K562 (cell line): ENCODE results near the gene COL26A1. TPM values are rescaled to one million over a fixed set of nuclear protein-coding genes. Genes with fewer than 3 reads are reported as not detected.
A peak's percentile ranks its signal among the peaks of the same experiment; 100 is the strongest.

Experiments used
- ATAC-seq: fragments of 200-7000 bp; cut with Tn5 transposase; 3 replicates; pipeline ENCODE4 v1.9.1; 2020; ENCODE audit warnings: moderate library complexity
- BruUV-seq: library from RNA; stranded (reverse); fragments of 400-500 nt; replicated peaks from 2 replicates; lab custom pipeline; 2021; lab: Mats Ljungman, UMichigan
- CTCF ChIA-PET: fragments of 300-600 bp; formaldehyde crosslinking; extraction: SDS; loops from one replicate; lab custom pipeline; 2021; ENCODE audit warnings: low intra/inter-chr PET ratio; lab: Yijun Ruan, JAX
- POLR2A ChIA-PET: fragments of 300-600, 350-650 bp; sonication (Branson Sonifier 250); formaldehyde crosslinking; extraction: SDS; loops from one replicate; lab custom pipeline; 2021; ENCODE audit warnings: antibody characterized with exemption, inconsistent platforms; lab: Yijun Ruan, JAX
- DNase-seq, 4 experiments: peaks; one replicate each; pipeline versions ENCODE4 v3.0.0 to v3.0.0-alpha.2; 2011 to 2018; ENCODE audit warnings: low spot score in 3 of 4, mixed read lengths in 3 of 4; ENCODE audit errors: extremely low read depth in 1 of 4
- FAIRE-seq: peaks from 2 replicates; lab custom pipeline; 2011; peaks lifted over from hg19 to GRCh38; lab: Jason Lieb, UNC
- H2AFZ ChIP-seq: 2 replicates; pipeline ENCODE4 v1.6.0; 2011; ENCODE audit warnings: low read depth, low read length, control low read depth, inconsistent platforms
- H3K27ac ChIP-seq: fragments of 200-600 bp; 3 replicates; pipeline ENCODE4 v1.8.0; 2011; ENCODE audit warnings: low read depth, mild to moderate bottlenecking, control low read depth, inconsistent platforms, low read length, moderate library complexity, mixed read lengths; ENCODE audit errors: extremely low read depth
- H3K27me3 ChIP-seq, 2 experiments: fragments of 300-600 bp in 1 of 2; 2 replicates in 1 of 2; 3 replicates in 1 of 2; pipeline versions ENCODE4 v1.6.0 to v1.8.0; 2011; ENCODE audit warnings: inconsistent platforms in 2 of 2, low read length in 2 of 2, mild to moderate bottlenecking in 1 of 2, mixed read lengths in 1 of 2, moderate library complexity in 1 of 2; ENCODE audit not compliant: control insufficient read depth in 2 of 2, insufficient read depth in 2 of 2
- H3K36me3 ChIP-seq: fragments of 300-600 bp; 3 replicates; pipeline ENCODE4 v1.8.0; 2011; ENCODE audit warnings: mild to moderate bottlenecking, low read length, inconsistent platforms; ENCODE audit not compliant: control insufficient read depth, insufficient read depth
- H3K4me1 ChIP-seq, 2 experiments: fragments of 200-600 bp in 1 of 2; replicated peaks in 1 of 2; 2 replicates in 1 of 2; 3 replicates in 1 of 2; pipeline versions ENCODE4 v1.5.1 to v1.8.0; 2011; ENCODE audit warnings: inconsistent platforms in 2 of 2, low read length in 2 of 2, mild to moderate bottlenecking in 1 of 2, mixed read lengths in 1 of 2, moderate library complexity in 1 of 2; ENCODE audit not compliant: control insufficient read depth in 2 of 2, insufficient read depth in 2 of 2
- H3K4me2 ChIP-seq: 2 replicates; pipeline ENCODE4 v1.6.1; 2011; ENCODE audit warnings: low read length, control low read depth, inconsistent platforms, mixed read lengths; ENCODE audit not compliant: insufficient read depth
- H3K4me3 ChIP-seq: fragments of 200-600 bp; sonication (generic), shearing (Covaris generic); 2 replicates; pipeline ENCODE4 v1.5.1; 2016; ENCODE audit warnings: control low read depth, inconsistent platforms
- H3K79me2 ChIP-seq: fragments of 200-600 bp; 3 replicates; pipeline ENCODE4 v1.8.0; 2011; ENCODE audit warnings: low read length, inconsistent platforms; ENCODE audit not compliant: control insufficient read depth, insufficient read depth
- H3K9ac ChIP-seq, 2 experiments: 2 replicates each; pipeline versions ENCODE4 v1.6.0 to v1.6.1; 2011; ENCODE audit warnings: low read depth in 2 of 2, low read length in 2 of 2, control low read depth in 1 of 2, inconsistent platforms in 1 of 2, mild to moderate bottlenecking in 1 of 2, mixed read lengths in 1 of 2; ENCODE audit not compliant: insufficient read depth in 1 of 2
- H3K9me1 ChIP-seq: one replicate; pipeline ENCODE4 v1.6.0; 2011; ENCODE audit warnings: inconsistent platforms, mild to moderate bottlenecking, low read length, moderate library complexity; ENCODE audit not compliant: control insufficient read depth, insufficient read depth
- H3K9me3 ChIP-seq: replicated peaks from 2 replicates; pipeline ENCODE4 v1.5.1; 2011; ENCODE audit warnings: low read depth, low read length, inconsistent platforms; ENCODE audit not compliant: control insufficient read depth, insufficient read depth
- H4K20me1 ChIP-seq: replicated peaks from 2 replicates; pipeline ENCODE4 v1.6.1; 2011; ENCODE audit warnings: low read length, inconsistent platforms, mixed read lengths; ENCODE audit not compliant: control insufficient read depth, insufficient read depth
- ATF1 ChIP-seq, 2 experiments: fragments of 450-650 bp in 1 of 2; IDR thresholded peaks; 2 replicates each; pipeline ENCODE4 v1.6.1; 2016; ENCODE audit warnings: missing compliant biosample characterization in 1 of 2, missing genetic modification characterization in 1 of 2
- CREB1 ChIP-seq, 2 experiments: sonication (generic) in 1 of 2; formaldehyde crosslinking in 1 of 2; IDR thresholded peaks; 2 replicates each; pipeline versions ENCODE4 v1.6.1 to v1.8.0; 2012 to 2022; ENCODE audit warnings: inconsistent platforms in 1 of 2, mild to moderate bottlenecking in 1 of 2, missing genetic modification reagents in 1 of 2, moderate library complexity in 1 of 2
- KDM2B ChIP-seq: fragments of 250-450 bp; sonication (Bioruptor Pico); IDR thresholded peaks from 2 replicates; pipeline ENCODE4 v1.8.0; 2021; ENCODE audit warnings: mild to moderate bottlenecking, moderate library complexity
- MEF2D ChIP-seq: conservative IDR thresholded peaks from 2 replicates; pipeline ENCODE4 v1.6.1; 2016; ENCODE audit warnings: low read depth, missing genetic modification characterization, missing compliant biosample characterization
- POLR2G ChIP-seq: fragments of 200-400 bp; formaldehyde crosslinking; IDR thresholded peaks from 2 replicates; pipeline ENCODE4 v1.6.1; 2017; ENCODE audit warnings: low read depth, mild to moderate bottlenecking, antibody characterized with exemption, low read length, moderate library complexity
- ZNF764 ChIP-seq: fragments of 250-450 bp; sonication (Bioruptor Pico); IDR thresholded peaks from 2 replicates; pipeline ENCODE4 v1.4.0; 2020; ENCODE audit warnings: low read depth, mild to moderate bottlenecking, moderate library complexity
- WGBS: fragments of 100-300 bp; shearing (Covaris generic); methylation state at CpG from one replicate; pipeline ENCODE4 v1.1.6; 2016; ENCODE audit warnings: low coverage, mixed read lengths; ENCODE audit not compliant: insufficient coverage; ENCODE audit errors: missing lambda C conversion rate; 5-methylcytosine and 5-hydroxymethylcytosine counted together
- in situ Hi-C: fragments of 300-500 bp; cut with MboI; formaldehyde crosslinking; loops from 4 replicates; pipeline ENCODE4 v1.15.0; 2018; ENCODE audit warnings: inconsistent platforms, mixed read lengths
- intact Hi-C: fragments of 100-400 bp; cut with micrococcal nuclease; formaldehyde crosslinking; loops from 2 replicates; pipeline ENCODE4 v1.14.2; 2022
- polyA plus RNA-seq, 8 experiments: library from polyadenylated mRNA; depleted of rRNA in 4 of 8; stranded (reverse) in 5 of 8; unstranded in 3 of 8; fragments of >200 nt; fragmentation: Nextera tagmentation in 2 of 8; fragmentation: Illumina TruSeq in 1 of 8; extraction: Ambion mirVana in 2 of 8; extraction: Trizol in 1 of 8; gene quantifications; 2 replicates each; pipeline versions ENCODE4 v1.2.1 to v1.2.3, GENCODE V29; 2011 to 2014; ENCODE audit warnings: inconsistent platforms in 1 of 8, missing spikeins in 1 of 8
- total RNA-seq, 7 experiments: library from RNA; depleted of rRNA in 6 of 7; stranded (reverse); fragments of >200 nt in 6 of 7; fragmentation: Illumina TruSeq in 2 of 7; extraction: Trizol in 2 of 7; gene quantifications; 2 replicates each; pipeline versions ENCODE4 v1.2.1 to v1.2.3, GENCODE V29; 2011 to 2021; ENCODE audit warnings: low replicate concordance in 1 of 7
- TF ChIP-seq, protein P1 (sequence below): fragments of 250-450 bp; sonication (Bioruptor Pico); IDR thresholded peaks from 2 replicates; pipeline ENCODE4 v1.4.0; 2020
- TF ChIP-seq, protein P2 (sequence below): sonication (generic); formaldehyde crosslinking; IDR thresholded peaks from 2 replicates; pipeline ENCODE4 v1.8.1; 2022; ENCODE audit warnings: missing genetic modification reagents
- TF ChIP-seq, protein P3 (sequence below), 2 experiments: IDR thresholded peaks in 1 of 2; conservative IDR thresholded peaks in 1 of 2; 2 replicates each; pipeline ENCODE4 v1.6.1; 2016; ENCODE audit warnings: low read depth in 2 of 2, mild to moderate bottlenecking in 1 of 2, missing compliant biosample characterization in 1 of 2, missing genetic modification characterization in 1 of 2, moderate library complexity in 1 of 2

The COL26A1 gene
- total and polyA plus RNA-seq, 9 of the 15 experiments (the other 6 are each of a cell fraction or from before 2014, with no cell fraction given): 0.04 to 0.39 (median 0.07) TPM; not detected in 5

DNA sequence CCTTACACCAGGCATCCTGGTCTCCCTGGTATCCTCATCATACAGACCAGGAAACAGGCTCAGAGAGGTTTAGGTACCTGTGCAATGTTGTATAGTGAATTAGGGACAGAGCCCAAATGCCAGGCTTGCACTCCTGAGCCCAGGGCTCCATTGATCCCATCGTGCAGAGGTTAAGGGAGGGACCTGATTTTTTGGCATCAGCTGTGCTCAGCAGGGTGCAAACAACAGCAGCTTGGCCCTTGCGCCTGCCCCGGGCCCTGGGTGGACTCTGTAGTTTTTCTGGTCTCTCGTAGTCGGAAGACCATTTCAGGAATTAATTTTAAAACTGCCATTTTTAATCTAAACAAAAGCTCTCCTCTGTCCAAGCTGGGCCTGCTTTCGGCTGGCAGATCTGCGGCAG is 79.2 kb downstream of the COL26A1 start (continued):
- TF ChIP-seq ATF1 (CRISPR knock-in tag; IDR thresholded peaks at IDR 0.05) (no peak), ATF1 (tag; IDR thresholded peaks at IDR 0.05) (no peak), KDM2B (CRISPR knock-in tag) (no peak)
- TF ChIP-seq, protein P1, sequence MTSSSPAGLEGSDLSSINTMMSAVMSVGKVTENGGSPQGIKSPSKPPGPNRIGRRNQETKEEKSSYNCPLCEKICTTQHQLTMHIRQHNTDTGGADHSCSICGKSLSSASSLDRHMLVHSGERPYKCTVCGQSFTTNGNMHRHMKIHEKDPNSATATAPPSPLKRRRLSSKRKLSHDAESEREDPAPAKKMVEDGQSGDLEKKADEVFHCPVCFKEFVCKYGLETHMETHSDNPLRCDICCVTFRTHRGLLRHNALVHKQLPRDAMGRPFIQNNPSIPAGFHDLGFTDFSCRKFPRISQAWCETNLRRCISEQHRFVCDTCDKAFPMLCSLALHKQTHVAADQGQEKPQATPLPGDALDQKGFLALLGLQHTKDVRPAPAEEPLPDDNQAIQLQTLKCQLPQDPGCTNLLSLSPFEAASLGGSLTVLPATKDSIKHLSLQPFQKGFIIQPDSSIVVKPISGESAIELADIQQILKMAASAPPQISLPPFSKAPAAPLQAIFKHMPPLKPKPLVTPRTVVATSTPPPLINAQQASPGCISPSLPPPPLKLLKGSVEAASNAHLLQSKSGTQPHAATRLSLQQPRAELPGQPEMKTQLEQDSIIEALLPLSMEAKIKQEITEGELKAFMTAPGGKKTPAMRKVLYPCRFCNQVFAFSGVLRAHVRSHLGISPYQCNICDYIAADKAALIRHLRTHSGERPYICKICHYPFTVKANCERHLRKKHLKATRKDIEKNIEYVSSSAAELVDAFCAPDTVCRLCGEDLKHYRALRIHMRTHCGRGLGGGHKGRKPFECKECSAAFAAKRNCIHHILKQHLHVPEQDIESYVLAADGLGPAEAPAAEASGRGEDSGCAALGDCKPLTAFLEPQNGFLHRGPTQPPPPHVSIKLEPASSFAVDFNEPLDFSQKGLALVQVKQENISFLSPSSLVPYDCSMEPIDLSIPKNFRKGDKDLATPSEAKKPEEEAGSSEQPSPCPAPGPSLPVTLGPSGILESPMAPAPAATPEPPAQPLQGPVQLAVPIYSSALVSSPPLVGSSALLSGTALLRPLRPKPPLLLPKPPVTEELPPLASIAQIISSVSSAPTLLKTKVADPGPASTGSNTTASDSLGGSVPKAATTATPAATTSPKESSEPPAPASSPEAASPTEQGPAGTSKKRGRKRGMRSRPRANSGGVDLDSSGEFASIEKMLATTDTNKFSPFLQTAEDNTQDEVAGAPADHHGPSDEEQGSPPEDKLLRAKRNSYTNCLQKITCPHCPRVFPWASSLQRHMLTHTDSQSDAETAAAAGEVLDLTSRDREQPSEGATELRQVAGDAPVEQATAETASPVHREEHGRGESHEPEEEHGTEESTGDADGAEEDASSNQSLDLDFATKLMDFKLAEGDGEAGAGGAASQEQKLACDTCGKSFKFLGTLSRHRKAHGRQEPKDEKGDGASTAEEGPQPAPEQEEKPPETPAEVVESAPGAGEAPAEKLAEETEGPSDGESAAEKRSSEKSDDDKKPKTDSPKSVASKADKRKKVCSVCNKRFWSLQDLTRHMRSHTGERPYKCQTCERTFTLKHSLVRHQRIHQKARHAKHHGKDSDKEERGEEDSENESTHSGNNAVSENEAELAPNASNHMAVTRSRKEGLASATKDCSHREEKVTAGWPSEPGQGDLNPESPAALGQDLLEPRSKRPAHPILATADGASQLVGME (CRISPR knock-in tag): no peak

DNA sequence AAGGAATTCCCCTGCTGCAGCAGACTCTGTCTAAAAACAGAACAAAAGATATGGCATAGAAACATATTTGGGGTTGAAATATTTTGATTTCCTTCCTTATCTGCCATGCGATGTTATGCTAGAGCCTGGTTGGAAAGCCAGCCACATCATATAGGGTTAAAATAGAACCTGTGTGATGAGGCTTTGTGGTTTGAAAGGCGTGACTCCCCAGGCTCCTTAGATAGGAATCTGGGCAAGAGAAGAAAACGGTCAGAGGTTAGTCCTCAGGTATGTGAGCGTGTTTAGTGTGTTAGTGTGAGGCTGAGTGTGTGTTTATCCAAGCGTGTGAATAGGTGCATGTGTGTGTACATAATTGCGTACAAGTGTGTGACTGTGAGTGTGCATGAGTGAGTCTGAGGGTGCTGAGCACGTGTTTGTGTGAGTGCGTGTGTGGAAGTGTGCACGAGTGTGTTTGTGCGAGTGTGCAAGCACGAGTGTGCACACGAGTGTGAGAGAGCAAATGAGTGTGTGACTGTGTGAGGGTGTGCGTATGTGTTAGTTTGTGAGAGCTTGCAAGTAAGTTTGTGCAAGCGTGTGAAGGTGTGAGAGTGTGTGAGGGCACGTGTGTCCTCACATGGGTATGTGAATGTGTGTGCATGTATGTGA is 79.9 kb downstream of the COL26A1 start:
- FAIRE-seq (no peak), ATAC-seq (no peak), DNase-seq (no peak)
- Histone ChIP-seq H3K27me3 (peaks cover 31 to 61% of the 10 kb centered on the region in 2 experiments), H3K27ac (no peak overlapping the region; the same call in 2 of the 3 replicates), H3K4me2 (no peak overlapping the region), H3K9ac (no peak overlapping the region), H4K20me1 (peaks cover 3% of the 10 kb centered on the region; the same call in 1 of the 2 replicates), H3K79me2 (no peaks in the 10 kb centered on the region), H3K9me3 (no peaks in the 10 kb centered on the region; the same call in 1 of the 2 replicates), H3K4me3 (no peak overlapping the region), H3K4me1 (no peaks in the 10 kb centered on the region), H3K9me1 (no peaks in the 10 kb centered on the region), H3K36me3 (no peaks in the 10 kb centered on the region), H2AFZ (no peak overlapping the region)
- in situ Hi-C loops (no loop called here), intact Hi-C loops (no loop called here)
- POLR2A ChIA-PET: no interaction called here
- 6% methylated on average over 15 of the region's 15 CpGs for WGBS
- BruUV-seq: no TSS peak
- CTCF ChIA-PET: no interaction called here
- TF ChIP-seq ZNF764 (CRISPR knock-in tag) (no peak), POLR2G (no peak), MEF2D (no peak), CREB1 (IDR thresholded peaks at IDR 0.05) (no peak), CREB1 (CRISPR knock-in tag; IDR thresholded peaks at IDR 0.05) (peak; percentile 23; the same call in 1 of the 2 replicates)
- TF ChIP-seq, protein P2, sequence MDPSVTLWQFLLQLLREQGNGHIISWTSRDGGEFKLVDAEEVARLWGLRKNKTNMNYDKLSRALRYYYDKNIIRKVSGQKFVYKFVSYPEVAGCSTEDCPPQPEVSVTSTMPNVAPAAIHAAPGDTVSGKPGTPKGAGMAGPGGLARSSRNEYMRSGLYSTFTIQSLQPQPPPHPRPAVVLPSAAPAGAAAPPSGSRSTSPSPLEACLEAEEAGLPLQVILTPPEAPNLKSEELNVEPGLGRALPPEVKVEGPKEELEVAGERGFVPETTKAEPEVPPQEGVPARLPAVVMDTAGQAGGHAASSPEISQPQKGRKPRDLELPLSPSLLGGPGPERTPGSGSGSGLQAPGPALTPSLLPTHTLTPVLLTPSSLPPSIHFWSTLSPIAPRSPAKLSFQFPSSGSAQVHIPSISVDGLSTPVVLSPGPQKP (CRISPR knock-in tag): no peak
- TF ChIP-seq, protein P3, sequence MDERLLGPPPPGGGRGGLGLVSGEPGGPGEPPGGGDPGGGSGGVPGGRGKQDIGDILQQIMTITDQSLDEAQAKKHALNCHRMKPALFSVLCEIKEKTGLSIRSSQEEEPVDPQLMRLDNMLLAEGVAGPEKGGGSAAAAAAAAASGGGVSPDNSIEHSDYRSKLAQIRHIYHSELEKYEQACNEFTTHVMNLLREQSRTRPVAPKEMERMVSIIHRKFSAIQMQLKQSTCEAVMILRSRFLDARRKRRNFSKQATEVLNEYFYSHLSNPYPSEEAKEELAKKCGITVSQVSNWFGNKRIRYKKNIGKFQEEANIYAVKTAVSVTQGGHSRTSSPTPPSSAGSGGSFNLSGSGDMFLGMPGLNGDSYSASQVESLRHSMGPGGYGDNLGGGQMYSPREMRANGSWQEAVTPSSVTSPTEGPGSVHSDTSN (CRISPR knock-in tag; IDR thresholded peaks at IDR 0.05; ENCODE audit: low read depth): no peak
- TF ChIP-seq, protein P3 (tag; conservative IDR thresholded peaks at IDR 0.05; ENCODE audit: low read depth): no peak
